Left lung (tissue), 10 donors: ENCODE measurements around the gene CHCHD5. TPM values are rescaled to one million over a fixed set of nuclear protein-coding genes. Genes with fewer than 3 reads are reported as not detected.

Experiments
- ATAC-seq: fragments of 200-7000 bp; cut with Tn5 transposase; one replicate; pipeline ENCODE4 v1.9.1; 2020; ENCODE audit warnings: moderate library complexity
- DNase-seq, 4 donors: peaks; one replicate each; pipeline ENCODE4 v3.0.0-alpha.2; 2013 to 2020
- H3K27ac ChIP-seq, 2 donors: fragments of 200-600 bp; sonication (generic) in 1 of 2; one replicate each; pipeline versions ENCODE4 v1.5.0 to v1.8.0; 2020 to 2021
- H3K27me3 ChIP-seq, 2 donors: fragments of 200-600 bp; sonication (generic) in 1 of 2; one replicate each; pipeline versions ENCODE4 v1.5.0 to v1.8.0; 2020 to 2021
- H3K36me3 ChIP-seq, 2 donors: fragments of 200-600 bp; sonication (generic) in 1 of 2; one replicate each; pipeline versions ENCODE4 v1.5.0 to v1.8.0; 2020 to 2021
- H3K4me1 ChIP-seq, 2 donors: fragments of 200-600 bp; one replicate each; pipeline ENCODE4 v1.8.0; 2021
- H3K4me3 ChIP-seq, 2 donors: fragments of 200-600 bp; sonication (generic) in 1 of 2; one replicate each; pipeline versions ENCODE4 v1.5.0 to v1.8.0; 2020 to 2021; ENCODE audit warnings: mild to moderate bottlenecking in 1 of 2
- H3K9me3 ChIP-seq, 2 donors: fragments of 200-600 bp; sonication (generic) in 1 of 2; one replicate each; pipeline versions ENCODE4 v1.5.0 to v1.8.0; 2020 to 2021
- CTCF ChIP-seq, 2 donors: fragments of 200-600 bp; sonication (generic) in 1 of 2; IDR thresholded peaks; one replicate each; pipeline versions ENCODE4 v1.5.0 to v1.8.0; 2021; ENCODE audit warnings: antibody characterized with exemption in 2 of 2
- intact Hi-C, 2 donors: fragments of 100-400 bp; cut with DNase I; formaldehyde crosslinking; loops; one replicate each; pipeline versions ENCODE4 v1.11.2 to v1.14.2; 2022
- polyA plus RNA-seq, 6 donors: library from polyadenylated mRNA; unstranded; fragments of 120-200 nt; gene quantifications; one replicate each; pipeline ENCODE4 v1.2.1, GENCODE V29; 2013; ENCODE audit not compliant: insufficient read length in 6 of 6
- total RNA-seq, 2 donors: library from RNA; stranded (reverse); fragmentation: NEBNext Ultra II Directional; extraction: Animal tissue kit (Norgen Biotek cat#: 25700); gene quantifications; one replicate each; pipeline ENCODE4 v1.2.1, GENCODE V29; 2021
- donor health status: DM: no; HTN: yes; CAD: no.
- donor health status: DM: no; HTN: no; CAD: no.

The CHCHD5 gene
- total and polyA plus RNA-seq, 8 donors, result 19.7 to 29.6 (median 25.4) TPM

GRCh38 chr2:112634153-112634873, 49.9 kb downstream of the CHCHD5 start:
- H3K4me1 ChIP-seq, result peaks cover 0 to 37% of the 10 kb centered on the region in 2 donors
- no peak overlapping the region for H3K27ac ChIP-seq
- no peaks in the 10 kb centered on the region for H3K36me3 ChIP-seq
- no peak for TF ChIP-seq CTCF (IDR thresholded peaks at IDR 0.05)
- DNase-seq (no peak), ATAC-seq (no peak)
- intact Hi-C loops, result no loop called here
- no peak overlapping the region for H3K4me3 ChIP-seq
- H3K9me3 ChIP-seq, result no peaks in the 10 kb centered on the region
- no peaks in the 10 kb centered on the region for H3K27me3 ChIP-seq

DNA sequence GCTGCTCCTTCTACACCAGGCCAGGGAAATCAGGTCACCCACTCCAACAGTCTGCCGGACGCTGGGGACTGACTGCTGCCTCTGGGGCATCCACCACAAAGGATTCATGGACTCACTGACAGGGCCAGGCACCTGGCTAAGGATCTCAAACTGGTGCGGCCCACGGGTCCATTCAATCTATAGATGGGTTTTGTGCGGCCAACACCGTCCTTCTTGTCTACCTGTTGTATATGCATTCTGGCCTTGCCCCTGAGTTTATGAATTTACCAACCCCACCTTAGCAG, 50.4 kb downstream of the CHCHD5 start:
- Histone ChIP-seq H3K4me3 (no peak overlapping the region), H3K36me3 (no peaks in the 10 kb centered on the region), H3K27ac (no peak overlapping the region), H3K4me1 (peaks cover 0 to 34% of the 10 kb centered on the region in 2 donors), H3K27me3 (no peaks in the 10 kb centered on the region), H3K9me3 (no peaks in the 10 kb centered on the region)
- no peak for ATAC-seq
- TF ChIP-seq CTCF (IDR thresholded peaks at IDR 0.05), result no peak
- no peak for DNase-seq
- intact Hi-C loops, result no loop called here

DNA sequence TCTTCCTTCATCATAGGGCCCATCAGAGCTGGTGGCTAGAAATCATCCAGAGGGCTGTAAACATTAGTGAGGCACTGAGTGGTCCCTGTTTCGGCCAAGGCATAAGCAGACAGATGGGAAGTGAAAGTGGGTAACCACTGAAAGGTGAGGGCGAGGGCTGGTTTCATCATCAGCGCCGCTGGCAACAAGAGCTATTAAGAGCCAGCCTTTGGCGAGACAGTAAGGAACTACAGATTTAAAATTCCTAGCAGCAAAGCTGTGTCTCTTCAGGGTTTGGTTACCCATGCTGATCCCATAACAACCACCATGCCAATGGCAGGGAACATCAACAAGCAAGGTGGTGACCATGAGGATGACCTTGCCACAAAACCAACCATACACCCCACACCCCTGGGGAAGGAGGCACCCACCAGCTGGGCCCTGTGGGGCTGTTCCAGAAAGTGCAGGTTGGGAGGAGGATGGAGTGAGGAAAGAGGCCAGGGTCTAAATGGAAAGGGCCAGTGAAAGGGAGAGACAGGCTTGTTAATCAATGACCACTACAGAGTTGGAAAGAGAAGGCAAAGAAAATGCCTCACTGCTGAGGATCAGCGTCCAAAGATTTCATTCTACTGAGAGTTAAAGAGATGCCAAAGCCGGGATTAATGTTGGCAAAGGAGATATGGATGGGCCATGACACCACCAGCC, 52.3 kb downstream of the CHCHD5 start:
- no peak for DNase-seq
- no peak for TF ChIP-seq CTCF (IDR thresholded peaks at IDR 0.05)
- Histone ChIP-seq H3K4me1 (peaks cover 0 to 34% of the 10 kb centered on the region in 2 donors), H3K27ac (no peak overlapping the region), H3K27me3 (no peaks in the 10 kb centered on the region), H3K4me3 (no peak overlapping the region), H3K9me3 (no peaks in the 10 kb centered on the region), H3K36me3 (no peaks in the 10 kb centered on the region)
- no peak for ATAC-seq
- intact Hi-C loops, result no loop called here

DNA sequence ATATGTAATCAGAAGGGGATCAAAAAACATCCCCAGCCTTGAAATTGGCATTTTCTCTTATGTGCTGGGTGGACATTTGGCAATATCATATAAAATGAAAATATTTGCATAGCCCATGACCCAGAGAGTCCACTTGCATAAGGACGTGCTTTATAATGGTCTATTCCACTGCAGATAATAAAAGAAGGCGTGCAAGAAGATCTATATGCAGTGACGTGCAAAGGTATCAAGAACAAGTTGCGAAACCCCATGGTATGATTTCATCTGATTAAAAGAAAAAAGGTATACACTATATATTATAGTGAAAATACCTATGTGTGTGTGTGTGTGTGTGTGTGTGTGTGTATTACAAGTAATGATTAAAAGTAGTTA, 52.9 kb downstream of the CHCHD5 start:
- no peaks in the 10 kb centered on the region for H3K36me3 ChIP-seq
- H3K27me3 ChIP-seq, result no peaks in the 10 kb centered on the region
- DNase-seq (no peak), ATAC-seq (no peak)
- intact Hi-C loops, result no loop called here
- no peaks in the 10 kb centered on the region for H3K9me3 ChIP-seq
- H3K4me1 ChIP-seq, result peaks cover 0 to 34% of the 10 kb centered on the region in 2 donors
- no peak for TF ChIP-seq CTCF (IDR thresholded peaks at IDR 0.05)
- H3K27ac ChIP-seq, result no peak overlapping the region
- H3K4me3 ChIP-seq, result no peak overlapping the region

Other genes with a start within 250 kb of the CHCHD5 start
- gene RGPD8, start 151.0 kb upstream of the CHCHD5 start, total RNA-seq, result 10 to 100 TPM; 14.9 to 15.1 TPM
- 1 to 10 TPM; 2.6 to 6.6 (median 5.6) TPM for gene RGPD8, start 151.0 kb upstream of the CHCHD5 start, polyA plus RNA-seq
- gene TTL, start 102.5 kb upstream of the CHCHD5 start, total RNA-seq, result 10 to 100 TPM; 40.1 to 51.2 TPM
- 10 to 100 TPM; 49.4 to 62.3 (median 54.9) TPM for gene TTL, start 102.5 kb upstream of the CHCHD5 start, polyA plus RNA-seq
- gene POLR1B, start 42.1 kb upstream of the CHCHD5 start, total RNA-seq, result 10 to 100 TPM; 20.2 to 25.3 TPM
- 10 to 100 TPM; 18.4 to 25.1 (median 20.7) TPM for gene POLR1B, start 42.1 kb upstream of the CHCHD5 start, polyA plus RNA-seq
- 10 to 100 TPM; 40.5 to 68.2 TPM for gene SLC20A1, start 61.3 kb downstream of the CHCHD5 start, total RNA-seq
- 10 to 100 TPM; 33.9 to 41.4 (median 36.1) TPM for gene SLC20A1, start 61.3 kb downstream of the CHCHD5 start, polyA plus RNA-seq
- 1 to 10 TPM in 1 of 2 donors, under 1 TPM in 1; 0.60 to 1.1 TPM for gene NT5DC4, start 136.4 kb downstream of the CHCHD5 start, total RNA-seq
- under 1 TPM in 2 of 6 donors, not detected in 4; 0.08 to 0.15 TPM for gene NT5DC4, start 136.4 kb downstream of the CHCHD5 start, polyA plus RNA-seq
- gene CKAP2L, start 180.0 kb downstream of the CHCHD5 start, total RNA-seq, result 1 to 10 TPM; 1.9 to 5.2 TPM
- 10 to 100 TPM; 12.2 to 29.3 (median 16.5) TPM for gene CKAP2L, start 180.0 kb downstream of the CHCHD5 start, polyA plus RNA-seq
- gene IL1A, start 199.9 kb downstream of the CHCHD5 start, total RNA-seq, result 1 to 10 TPM in 1 of 2 donors, under 1 TPM in 1; 0.50 to 2.0 TPM
- gene IL1A, start 199.9 kb downstream of the CHCHD5 start, polyA plus RNA-seq, result under 1 TPM; 0.07 to 0.16 (median 0.09) TPM